ENCODE data around the gene BARHL1.

The BARHL1 gene

GRCh38 chr9:132588501-132589147, 6.2 kb downstream of the BARHL1 start:
- no peak for DNase-seq

- no peak for DNase-seq
Measured at GRCh38 chr9:132589148-132590036, 7.0 kb downstream of the BARHL1 start.

GRCh38 chr9:132590037-132590317, 7.6 kb downstream of the BARHL1 start:
- no peak for DNase-seq

- no peak for DNase-seq
Measured at GRCh38 chr9:132590318-132591182, 8.1 kb downstream of the BARHL1 start.

GRCh38 chr9:132591244-132591643, 8.8 kb downstream of the BARHL1 start:
- no peak for DNase-seq

GRCh38 chr9:132591751-132592314, 9.4 kb downstream of the BARHL1 start:
- DNase-seq = no peak

GRCh38 chr9:132592451-132592850, 10.0 kb downstream of the BARHL1 start:
- no peak for DNase-seq

GRCh38 chr9:132594412-132594811, 12.0 kb downstream of the BARHL1 start:
- no peak for DNase-seq

GRCh38 chr9:132595319-132595718, 12.9 kb downstream of the BARHL1 start:
- no peak for DNase-seq

GRCh38 chr9:132596200-132596599, 13.8 kb downstream of the BARHL1 start:
- DNase-seq = no peak

GRCh38 chr9:132597073-132597775, 14.8 kb downstream of the BARHL1 start:
- no peak for DNase-seq

GRCh38 chr9:132600326-132600984, 18.0 kb downstream of the BARHL1 start:
- no peak for DNase-seq

- DNase-seq = no peak
Measured at GRCh38 chr9:132602207-132602606, 19.8 kb downstream of the BARHL1 start.

GRCh38 chr9:132605387-132605786, 23.0 kb downstream of the BARHL1 start:
- no peak for DNase-seq

- no peak for DNase-seq
Measured at GRCh38 chr9:132606066-132606465, 23.7 kb downstream of the BARHL1 start.

- DNase-seq = no peak
Measured at GRCh38 chr9:132609184-132609583, 26.8 kb downstream of the BARHL1 start.

GRCh38 chr9:132609829-132610228, 27.4 kb downstream of the BARHL1 start:
- no peak for DNase-seq

GRCh38 chr9:132610661-132611060, 28.3 kb downstream of the BARHL1 start:
- DNase-seq = no peak

GRCh38 chr9:132614324-132614723, 31.9 kb downstream of the BARHL1 start:
- DNase-seq = no peak

GRCh38 chr9:132615774-132616173, 33.4 kb downstream of the BARHL1 start:
- DNase-seq = no peak

GRCh38 chr9:132616725-132617124, 34.3 kb downstream of the BARHL1 start:
- DNase-seq = no peak

GRCh38 chr9:132622159-132622558, 39.8 kb downstream of the BARHL1 start:
- DNase-seq = no peak

Data from activated naive CD4-positive, alpha-beta T cell (primary cell).